ENCODE measurements around the gene MRPL50. TPM values are rescaled to one million over a fixed set of nuclear protein-coding genes. Genes with fewer than 3 reads are reported as not detected.

The MRPL50 gene
- total RNA-seq, 1 experiment from 2014 or later = 20.0 TPM

GRCh38 chr9:101352892-101353463 lies 45.4 kb downstream of the MRPL50 start:
- H3K56ac ChIP-seq (ENCODE audit: insufficient read length, low read depth, low read length) = no peak overlapping the region
- no peak overlapping the region for H3K9ac ChIP-seq (ENCODE audit: extremely low read depth, insufficient read length, low read length)
- H2BK5ac ChIP-seq (ENCODE audit: insufficient read length, low read length) = no peak overlapping the region
- no peak overlapping the region for H2BK20ac ChIP-seq (ENCODE audit: low read depth, low read length, poor library complexity, severe bottlenecking)
- no peak overlapping the region for H4K91ac ChIP-seq (ENCODE audit: insufficient read length, low read depth, low read length)
- H3T11ph ChIP-seq (ENCODE audit: low read length) = no peak overlapping the region
- no peak overlapping the region for H4K5ac ChIP-seq (ENCODE audit: insufficient read length, low read depth, low read length)
- peaks cover 0 to 4% of the 10 kb centered on the region in 2 experiments; a peak in 1 of 5 replicates for H3K9me3 Mint-ChIP-seq
- H3K27me3 ChIP-seq (ENCODE audit: insufficient read depth, low read length) = no peaks in the 10 kb centered on the region
- H3K4me1 Mint-ChIP-seq = no peaks in the 10 kb centered on the region
- H3K27me3 Mint-ChIP-seq (ENCODE audit: low read depth) = no peaks in the 10 kb centered on the region
- H3K27ac ChIP-seq (ENCODE audit: insufficient read length, low read depth, low read length) = no peak overlapping the region
- H3K9me3 ChIP-seq (ENCODE audit: control insufficient read depth, low read depth, low read length) = no peaks in the 10 kb centered on the region
- no peak overlapping the region for H3K4ac ChIP-seq (ENCODE audit: low read depth, low read length)
- no peaks in the 10 kb centered on the region for H3K79me2 ChIP-seq (ENCODE audit: insufficient read depth, low read length)
- H2BK120ac ChIP-seq (ENCODE audit: low read depth, low read length, poor library complexity, severe bottlenecking) = no peak overlapping the region
- H3K4me2 ChIP-seq (ENCODE audit: insufficient read depth, insufficient read length, low read length) = no peak overlapping the region
- H3K4me3 Mint-ChIP-seq = no peak overlapping the region
- no peak overlapping the region; a peak in 1 of 7 replicates for H3K27ac Mint-ChIP-seq
- H3K79me1 ChIP-seq (ENCODE audit: insufficient read depth, low read depth, low read length, poor library complexity, severe bottlenecking) = no peaks in the 10 kb centered on the region
- no peak overlapping the region for H3K23ac ChIP-seq (ENCODE audit: insufficient read length, low read depth, low read length)
- no peaks in the 10 kb centered on the region for H3K23me2 ChIP-seq (ENCODE audit: insufficient read length, low read depth, low read length, poor library complexity, severe bottlenecking)
- no peak overlapping the region for H2AK5ac ChIP-seq (ENCODE audit: insufficient read length, low read length)
- H2BK12ac ChIP-seq (ENCODE audit: insufficient read length, low read depth, low read length) = no peak overlapping the region
- H3K14ac ChIP-seq (ENCODE audit: insufficient read depth, low read length) = no peak overlapping the region
- no peak overlapping the region for H4K8ac ChIP-seq (replicated peaks; ENCODE audit: insufficient read length, low read depth, low read length)
- no peaks in the 10 kb centered on the region for H4K20me1 ChIP-seq (ENCODE audit: control insufficient read depth, insufficient read depth, insufficient read length)
- H3K36me3 Mint-ChIP-seq (ENCODE audit: insufficient read depth in 1 of 3, low read depth in 3 of 3) = no peaks in the 10 kb centered on the region
- no CpG with 5 or more reads among the region's 6 CpGs for WGBS (ENCODE audit: extremely low coverage, insufficient read length, low lambda C conversion rate)
- no peak overlapping the region for H3K18ac ChIP-seq (ENCODE audit: insufficient read length, low read depth, low read length)
- no peak for DNase-seq
- H2AFZ ChIP-seq (ENCODE audit: low read length) = no peak overlapping the region
- no peaks in the 10 kb centered on the region for H3K4me1 ChIP-seq (ENCODE audit: insufficient read depth, low read length)
- no peak for TF ChIP-seq CTCF (conservative IDR thresholded peaks at IDR 0.05)
- H2BK15ac ChIP-seq (ENCODE audit: low read depth, low read length) = no peak overlapping the region

Measured in H9 (cell line).